ENCODE data around the gene ANAPC10. TPM values are rescaled to one million over a fixed set of nuclear protein-coding genes. Genes with fewer than 3 reads are reported as not detected.

Gene ANAPC10
- total RNA-seq, 6 experiments from 2014 or later, result 16.3 to 20.0 (median 18.0) TPM

- Mint-ChIP-seq H3K4me3 (no peak overlapping the region), H3K27me3 (ENCODE audit: insufficient read depth) (peaks cover 3% of the 10 kb centered on the region; the same call in 1 of the 2 replicates), H3K27ac (no peak overlapping the region), H3K9me3 (peaks cover 11% of the 10 kb centered on the region), H3K4me1 (ENCODE audit: low read depth) (peaks cover 26% of the 10 kb centered on the region), H3K36me3 (ENCODE audit: low read depth) (peaks cover 73% of the 10 kb centered on the region)
- no peak for TF ChIP-seq CTCF (IDR thresholded peaks at IDR 0.05)
- DNase-seq, result no peak
Observed at GRCh38 chr4:145090380-145090779, 7.6 kb downstream of the ANAPC10 start.

- no peak for TF ChIP-seq CTCF (IDR thresholded peaks at IDR 0.05)
- H3K27ac Mint-ChIP-seq, result peak overlapping the region; percentile 8; the same call in 1 of the 2 replicates
- peaks cover 34% of the 10 kb centered on the region for H3K36me3 Mint-ChIP-seq (ENCODE audit: low read depth)
- DNase-seq, result no peak
- no peaks in the 10 kb centered on the region for H3K9me3 Mint-ChIP-seq
- peaks cover 28% of the 10 kb centered on the region for H3K4me1 Mint-ChIP-seq (ENCODE audit: low read depth)
- no peak overlapping the region for H3K4me3 Mint-ChIP-seq
- H3K27me3 Mint-ChIP-seq (ENCODE audit: insufficient read depth), result no peaks in the 10 kb centered on the region
Observed at GRCh38 chr4:145083891-145084605, 13.9 kb downstream of the ANAPC10 start.

GRCh38 chr4:145081756-145082155 lies 16.2 kb downstream of the ANAPC10 start:
- Mint-ChIP-seq H3K36me3 (ENCODE audit: low read depth) (peaks cover 38% of the 10 kb centered on the region), H3K4me1 (ENCODE audit: low read depth) (peaks cover 19% of the 10 kb centered on the region), H3K4me3 (no peak overlapping the region)

GRCh38 chr4:145076469-145076855 lies 21.5 kb downstream of the ANAPC10 start:
- H3K4me3 Mint-ChIP-seq, result no peak overlapping the region
- H3K36me3 Mint-ChIP-seq (ENCODE audit: low read depth), result peaks cover 41% of the 10 kb centered on the region
- H3K27ac Mint-ChIP-seq, result no peak overlapping the region
- no peak for DNase-seq
- TF ChIP-seq CTCF (IDR thresholded peaks at IDR 0.05), result no peak
- peaks cover 15% of the 10 kb centered on the region for H3K4me1 Mint-ChIP-seq (ENCODE audit: low read depth)
- no peaks in the 10 kb centered on the region for H3K9me3 Mint-ChIP-seq
- no peaks in the 10 kb centered on the region for H3K27me3 Mint-ChIP-seq (ENCODE audit: insufficient read depth)

More at GRCh38 chr4:145081756-145082155, 16.2 kb downstream of the ANAPC10 start:
- Mint-ChIP-seq H3K27ac (no peak overlapping the region), H3K27me3 (ENCODE audit: insufficient read depth) (no peaks in the 10 kb centered on the region), H3K9me3 (no peaks in the 10 kb centered on the region)
- TF ChIP-seq CTCF (IDR thresholded peaks at IDR 0.05), result no peak
- no peak for DNase-seq

GRCh38 chr4:145075742-145076468 lies 22.1 kb downstream of the ANAPC10 start:
- TF ChIP-seq CTCF (IDR thresholded peaks at IDR 0.05), result no peak
- Mint-ChIP-seq H3K27me3 (ENCODE audit: insufficient read depth) (no peaks in the 10 kb centered on the region), H3K9me3 (no peaks in the 10 kb centered on the region), H3K4me3 (no peak overlapping the region), H3K27ac (no peak overlapping the region), H3K36me3 (ENCODE audit: low read depth) (peaks cover 40% of the 10 kb centered on the region), H3K4me1 (ENCODE audit: low read depth) (peaks cover 16% of the 10 kb centered on the region)
- no peak for DNase-seq
